Measurements from ENCODE around the gene AK5. TPM values are rescaled to one million over a fixed set of nuclear protein-coding genes. Genes with fewer than 3 reads are reported as not detected.
"Not testable (repeated sequence)": the region's sequence is repeated elsewhere in the genome, so short reads cannot be mapped to it uniquely, and the experiment has no call there.

Gene AK5
- total RNA-seq, 2 experiments from 2014 or later, result 4.6 to 5.6 TPM

- no peaks in the 10 kb centered on the region for H3K27me3 Mint-ChIP-seq
- peaks cover 2% of the 10 kb centered on the region for H3K36me3 Mint-ChIP-seq (ENCODE audit: low read depth)
- peaks cover 5% of the 10 kb centered on the region for H3K9me3 Mint-ChIP-seq
- no peak overlapping the region for H3K27ac Mint-ChIP-seq
- ChIA-PET POLR2A (no interaction called here), CTCF (interaction anchor here (1.1 kb wide), 1 partner anchor 24 kb away, joined by 3 read pairs; no protein-coding TSS in a partner anchor)
- intact Hi-C loops (cut with micrococcal nuclease), result no loop called here
- peaks cover 4% of the 10 kb centered on the region for H3K4me1 Mint-ChIP-seq (ENCODE audit: low read depth)
- TF ChIP-seq CTCF (IDR thresholded peaks at IDR 0.05), result no peak
- no peak overlapping the region for H3K4me3 Mint-ChIP-seq
- DNase-seq, result no peak
- no peak for ATAC-seq
Measured at GRCh38 chr1:77509898-77510297, 228.1 kb downstream of the AK5 start.

GRCh38 chr1:77511440-77511840 lies 229.6 kb downstream of the AK5 start:
- no peak for TF ChIP-seq CTCF (IDR thresholded peaks at IDR 0.05)
- CTCF ChIA-PET, result interaction anchor here (0.9 kb wide), 1 partner anchor 93 kb away, joined by 3 read pairs; no protein-coding TSS in a partner anchor

GRCh38 chr1:77512650-77513049 lies 230.8 kb downstream of the AK5 start:
- H3K36me3 Mint-ChIP-seq (ENCODE audit: low read depth); intact Hi-C loops (cut with micrococcal nuclease); H3K4me3 Mint-ChIP-seq; CTCF ChIA-PET; ATAC-seq; H3K27ac Mint-ChIP-seq; H3K4me1 Mint-ChIP-seq (ENCODE audit: low read depth); H3K9me3 Mint-ChIP-seq; DNase-seq; H3K27me3 Mint-ChIP-seq: not testable (repeated sequence)
- POLR2A ChIA-PET, result interaction anchor here (0.6 kb wide), 2 partner anchors 16 to 867 kb away, joined by 3 to 7 read pairs; no protein-coding TSS in a partner anchor

More at GRCh38 chr1:77511440-77511840, 229.6 kb downstream of the AK5 start:
- Mint-ChIP-seq H3K27ac (no peak overlapping the region), H3K27me3 (no peaks in the 10 kb centered on the region), H3K4me1 (ENCODE audit: low read depth) (no peaks in the 10 kb centered on the region), H3K4me3 (no peak overlapping the region), H3K36me3 (ENCODE audit: low read depth) (no peaks in the 10 kb centered on the region), H3K9me3 (peaks cover 5% of the 10 kb centered on the region)
- ATAC-seq (no peak), DNase-seq (no peak)
- POLR2A ChIA-PET, result no interaction called here
- intact Hi-C loops (cut with micrococcal nuclease), result no loop called here

GRCh38 chr1:77513839-77514763 lies 232.3 kb downstream of the AK5 start:
- intact Hi-C loops (cut with micrococcal nuclease), result no loop called here

More at GRCh38 chr1:77513839-77514763, 232.3 kb downstream of the AK5 start:
- no peak for TF ChIP-seq CTCF (IDR thresholded peaks at IDR 0.05)
- ATAC-seq, result no peak
- ChIA-PET POLR2A (interaction anchor here (0.6 kb wide), 1 partner anchor 13 kb away, joined by 3 read pairs; no protein-coding TSS in a partner anchor), CTCF (no interaction called here)
- Mint-ChIP-seq H3K36me3 (ENCODE audit: low read depth) (peaks cover 5% of the 10 kb centered on the region), H3K4me3 (no peak overlapping the region), H3K9me3 (peaks cover 13% of the 10 kb centered on the region), H3K27ac (no peak overlapping the region), H3K27me3 (no peaks in the 10 kb centered on the region), H3K4me1 (ENCODE audit: low read depth) (no peaks in the 10 kb centered on the region)
- DNase-seq, result no peak
